ENCODE data around the gene SCAI.
"Not testable (repeated sequence)": the region's sequence is repeated elsewhere in the genome, so short reads cannot be mapped to it uniquely, and the experiment has no call there.

Gene SCAI

GRCh38 chr9:124940521-124940893 is 202.8 kb downstream of the SCAI start:
- peak in 1 of 2 experiments; percentile 36 for DNase-seq

- no peak for DNase-seq
Observed at GRCh38 chr9:124939944-124940343, 203.4 kb downstream of the SCAI start.

GRCh38 chr9:124934290-124934689 is 209.0 kb downstream of the SCAI start:
- no peak for DNase-seq

- DNase-seq = no peak
Observed at GRCh38 chr9:124932333-124932732, 211.0 kb downstream of the SCAI start.

GRCh38 chr9:124929464-124929863 is 213.9 kb downstream of the SCAI start:
- no peak for DNase-seq

GRCh38 chr9:124928116-124928515 is 215.2 kb downstream of the SCAI start:
- DNase-seq = no peak

GRCh38 chr9:124920394-124920793 is 222.9 kb downstream of the SCAI start:
- DNase-seq = not testable (repeated sequence)

- no peak for DNase-seq
Observed at GRCh38 chr9:124914753-124915405, 228.4 kb downstream of the SCAI start.

GRCh38 chr9:124913378-124913777 is 229.9 kb downstream of the SCAI start:
- DNase-seq = no peak

- DNase-seq = no peak
Observed at GRCh38 chr9:124911766-124912165, 231.6 kb downstream of the SCAI start.

GRCh38 chr9:124908098-124908497 is 235.2 kb downstream of the SCAI start:
- no peak for DNase-seq

GRCh38 chr9:124906966-124907365 is 236.4 kb downstream of the SCAI start:
- no peak for DNase-seq

- no peak for DNase-seq
Observed at GRCh38 chr9:124899845-124900244, 243.5 kb downstream of the SCAI start.

GRCh38 chr9:124897570-124898460 is 245.5 kb downstream of the SCAI start:
- no peak for DNase-seq

- no peak for DNase-seq
Observed at GRCh38 chr9:124894741-124895170, 248.6 kb downstream of the SCAI start.

- DNase-seq = no peak
Observed at GRCh38 chr9:124894035-124894740, 249.1 kb downstream of the SCAI start.
